GM20000 (cell line): ENCODE data around the gene CUX1.
A peak's percentile ranks its signal among the peaks of the same experiment; 100 is the strongest.

Source experiments
- DNase-seq: peaks from one replicate; pipeline ENCODE4 v3.0.0; 2012; ENCODE audit warnings: low spot score
- TF ChIP-seq, protein P1 (sequence below): IDR thresholded peaks from 2 replicates; pipeline ENCODE4 v1.5.1; 2012; ENCODE audit warnings: mild to moderate bottlenecking, control low read depth; ENCODE audit errors: extremely low read depth, missing control alignments

CUX1 gene, protein sequence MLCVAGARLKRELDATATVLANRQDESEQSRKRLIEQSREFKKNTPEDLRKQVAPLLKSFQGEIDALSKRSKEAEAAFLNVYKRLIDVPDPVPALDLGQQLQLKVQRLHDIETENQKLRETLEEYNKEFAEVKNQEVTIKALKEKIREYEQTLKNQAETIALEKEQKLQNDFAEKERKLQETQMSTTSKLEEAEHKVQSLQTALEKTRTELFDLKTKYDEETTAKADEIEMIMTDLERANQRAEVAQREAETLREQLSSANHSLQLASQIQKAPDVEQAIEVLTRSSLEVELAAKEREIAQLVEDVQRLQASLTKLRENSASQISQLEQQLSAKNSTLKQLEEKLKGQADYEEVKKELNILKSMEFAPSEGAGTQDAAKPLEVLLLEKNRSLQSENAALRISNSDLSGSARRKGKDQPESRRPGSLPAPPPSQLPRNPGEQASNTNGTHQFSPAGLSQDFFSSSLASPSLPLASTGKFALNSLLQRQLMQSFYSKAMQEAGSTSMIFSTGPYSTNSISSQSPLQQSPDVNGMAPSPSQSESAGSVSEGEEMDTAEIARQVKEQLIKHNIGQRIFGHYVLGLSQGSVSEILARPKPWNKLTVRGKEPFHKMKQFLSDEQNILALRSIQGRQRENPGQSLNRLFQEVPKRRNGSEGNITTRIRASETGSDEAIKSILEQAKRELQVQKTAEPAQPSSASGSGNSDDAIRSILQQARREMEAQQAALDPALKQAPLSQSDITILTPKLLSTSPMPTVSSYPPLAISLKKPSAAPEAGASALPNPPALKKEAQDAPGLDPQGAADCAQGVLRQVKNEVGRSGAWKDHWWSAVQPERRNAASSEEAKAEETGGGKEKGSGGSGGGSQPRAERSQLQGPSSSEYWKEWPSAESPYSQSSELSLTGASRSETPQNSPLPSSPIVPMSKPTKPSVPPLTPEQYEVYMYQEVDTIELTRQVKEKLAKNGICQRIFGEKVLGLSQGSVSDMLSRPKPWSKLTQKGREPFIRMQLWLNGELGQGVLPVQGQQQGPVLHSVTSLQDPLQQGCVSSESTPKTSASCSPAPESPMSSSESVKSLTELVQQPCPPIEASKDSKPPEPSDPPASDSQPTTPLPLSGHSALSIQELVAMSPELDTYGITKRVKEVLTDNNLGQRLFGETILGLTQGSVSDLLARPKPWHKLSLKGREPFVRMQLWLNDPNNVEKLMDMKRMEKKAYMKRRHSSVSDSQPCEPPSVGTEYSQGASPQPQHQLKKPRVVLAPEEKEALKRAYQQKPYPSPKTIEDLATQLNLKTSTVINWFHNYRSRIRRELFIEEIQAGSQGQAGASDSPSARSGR (N-terminal part only)

DNA sequence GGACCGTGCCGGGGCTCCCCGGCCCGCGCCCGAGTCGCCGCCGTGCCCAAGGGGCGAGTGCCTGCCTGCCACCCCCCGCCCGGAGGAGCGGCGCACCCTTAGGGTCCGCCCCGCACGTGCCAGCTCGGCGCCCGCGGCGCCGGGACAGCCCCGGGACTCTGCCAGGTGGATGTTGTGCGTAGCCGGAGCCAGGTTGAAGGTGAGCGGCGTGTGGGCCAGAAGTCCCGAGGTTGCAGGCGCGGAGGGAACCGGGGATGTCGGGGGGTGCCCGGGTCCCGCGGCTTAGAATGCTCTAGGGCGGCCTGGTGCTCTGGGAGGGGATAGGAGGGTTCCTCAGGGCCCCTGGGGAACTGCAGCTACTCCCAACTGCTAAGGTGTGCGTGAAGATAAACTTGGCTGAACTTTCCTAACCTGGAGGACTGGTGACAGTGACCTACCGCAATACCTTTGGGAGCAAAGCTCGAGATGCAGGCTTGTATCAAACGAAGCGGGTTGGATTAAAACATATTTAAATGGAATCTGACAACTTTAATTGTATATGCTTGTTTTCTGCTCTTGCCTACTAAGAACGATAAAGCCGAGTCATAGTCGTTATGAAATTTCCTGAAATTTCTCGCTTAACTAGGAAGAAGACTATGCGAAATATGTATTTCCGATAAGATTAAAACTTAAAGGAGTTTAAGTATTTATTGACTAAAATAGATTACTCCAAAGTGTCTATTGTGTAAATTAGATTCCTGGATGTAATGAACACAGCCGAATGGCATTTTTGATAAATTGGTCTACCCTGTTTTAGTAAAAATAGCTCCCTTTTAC lies at the start of gene CUX1:
CUX1 (plus strand) TSS at position 156 of the 816 bp plus-strand sequence; CDS start at position 170, 14 bp downstream.
- peak; percentile 45 for DNase-seq
- TF ChIP-seq, protein P1, sequence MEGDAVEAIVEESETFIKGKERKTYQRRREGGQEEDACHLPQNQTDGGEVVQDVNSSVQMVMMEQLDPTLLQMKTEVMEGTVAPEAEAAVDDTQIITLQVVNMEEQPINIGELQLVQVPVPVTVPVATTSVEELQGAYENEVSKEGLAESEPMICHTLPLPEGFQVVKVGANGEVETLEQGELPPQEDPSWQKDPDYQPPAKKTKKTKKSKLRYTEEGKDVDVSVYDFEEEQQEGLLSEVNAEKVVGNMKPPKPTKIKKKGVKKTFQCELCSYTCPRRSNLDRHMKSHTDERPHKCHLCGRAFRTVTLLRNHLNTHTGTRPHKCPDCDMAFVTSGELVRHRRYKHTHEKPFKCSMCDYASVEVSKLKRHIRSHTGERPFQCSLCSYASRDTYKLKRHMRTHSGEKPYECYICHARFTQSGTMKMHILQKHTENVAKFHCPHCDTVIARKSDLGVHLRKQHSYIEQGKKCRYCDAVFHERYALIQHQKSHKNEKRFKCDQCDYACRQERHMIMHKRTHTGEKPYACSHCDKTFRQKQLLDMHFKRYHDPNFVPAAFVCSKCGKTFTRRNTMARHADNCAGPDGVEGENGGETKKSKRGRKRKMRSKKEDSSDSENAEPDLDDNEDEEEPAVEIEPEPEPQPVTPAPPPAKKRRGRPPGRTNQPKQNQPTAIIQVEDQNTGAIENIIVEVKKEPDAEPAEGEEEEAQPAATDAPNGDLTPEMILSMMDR: no peak

DNA sequence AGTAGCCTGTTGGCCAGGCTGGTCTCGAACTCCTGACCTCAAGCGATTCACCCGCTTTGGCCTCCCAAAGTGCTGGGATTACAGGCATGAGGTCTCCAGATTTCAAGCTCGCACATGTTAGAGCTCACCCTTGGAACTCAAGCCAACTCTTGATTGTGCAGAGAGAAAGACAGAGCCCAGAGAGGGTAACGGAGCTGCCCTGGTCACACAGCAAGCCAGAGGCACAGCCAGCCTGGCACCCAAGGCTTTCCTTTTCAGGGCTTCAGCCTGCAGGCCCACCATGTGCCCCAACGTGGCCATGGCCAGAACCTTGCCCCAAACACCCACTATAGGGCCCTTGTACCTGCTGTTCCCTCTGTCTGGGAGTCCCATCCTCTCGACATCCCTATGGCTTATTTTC lies 49.1 kb upstream of the CUX1 start:
- no peak for DNase-seq
- TF ChIP-seq, protein P1: no peak

DNA sequence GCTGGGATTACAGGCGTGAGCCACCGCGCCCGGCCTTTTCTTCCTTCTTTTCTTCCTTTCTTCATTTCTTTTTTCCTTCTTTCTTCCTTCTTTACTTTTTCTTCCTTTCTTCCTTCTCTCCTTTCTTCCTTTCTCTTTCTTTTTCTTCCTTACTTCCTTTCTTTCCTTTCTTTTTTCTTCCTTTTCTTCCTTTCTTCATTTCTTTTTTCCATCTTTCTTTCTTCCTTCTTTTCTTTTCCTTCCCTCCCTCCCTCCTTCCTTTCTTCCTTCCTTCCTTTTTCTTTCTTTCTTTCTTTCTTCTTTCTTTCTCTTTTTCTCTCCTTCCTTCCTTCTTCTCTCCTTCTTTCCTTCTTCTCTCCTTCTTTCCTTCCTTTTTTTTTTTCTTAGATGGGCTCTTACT lies 47.0 kb upstream of the CUX1 start:
- no peak for DNase-seq
- TF ChIP-seq, protein P1: no peak

DNA sequence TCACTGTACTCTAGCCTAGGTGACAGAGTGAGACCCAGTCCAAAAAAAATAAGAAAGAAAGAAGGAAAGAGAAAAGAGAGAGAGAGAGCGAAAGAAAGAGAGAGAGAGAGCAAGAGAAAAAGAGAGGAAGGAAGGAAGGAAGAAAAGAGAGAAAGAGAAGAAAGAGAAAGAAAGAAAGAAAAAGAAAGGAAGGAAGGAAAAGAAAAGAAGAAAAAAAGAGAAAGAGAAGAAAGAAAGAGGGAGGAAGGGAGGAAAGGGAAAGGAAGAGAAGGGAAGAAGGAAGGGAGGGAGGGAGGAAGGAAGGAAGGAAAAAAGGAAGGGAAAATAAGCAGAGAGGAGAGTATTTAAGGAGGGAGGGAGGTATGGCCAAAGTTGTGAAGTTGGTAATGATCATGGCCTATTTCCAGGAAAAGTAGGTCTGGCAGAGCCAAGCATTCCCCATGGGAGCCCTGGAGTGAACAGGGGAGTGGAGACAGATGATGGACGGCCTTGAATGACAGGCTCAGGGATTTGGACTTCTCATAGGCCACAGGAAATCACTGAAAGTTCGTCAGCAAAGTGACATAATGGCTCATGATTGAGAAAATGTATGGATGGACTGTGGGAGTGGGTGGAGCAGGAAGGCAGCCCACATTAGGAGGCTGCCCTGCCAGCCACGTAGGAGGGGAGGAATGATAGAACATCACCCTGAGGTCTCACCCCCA lies 44.8 kb upstream of the CUX1 start:
- DNase-seq: no peak
- TF ChIP-seq, protein P1: no peak

DNA sequence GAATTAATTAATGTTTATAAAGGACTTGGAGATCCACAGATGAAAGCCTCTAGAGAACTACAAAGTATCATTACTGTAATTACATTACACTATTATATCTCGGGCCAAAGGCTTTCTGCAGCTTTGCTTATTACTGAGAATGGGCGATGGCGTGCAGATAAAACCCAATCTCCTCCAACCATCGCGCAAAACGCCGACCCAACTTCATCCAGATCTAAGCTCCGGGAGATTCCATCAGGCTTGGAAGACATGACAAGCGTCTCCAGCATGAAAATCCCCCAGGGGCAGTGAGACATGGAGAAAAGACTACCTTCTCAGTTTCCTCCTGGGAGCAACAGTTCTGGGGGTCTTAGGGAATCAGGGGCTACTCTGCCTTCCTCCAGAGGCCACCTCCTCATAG lies 42.2 kb upstream of the CUX1 start:
- no peak for DNase-seq
- TF ChIP-seq, protein P1: no peak

DNA sequence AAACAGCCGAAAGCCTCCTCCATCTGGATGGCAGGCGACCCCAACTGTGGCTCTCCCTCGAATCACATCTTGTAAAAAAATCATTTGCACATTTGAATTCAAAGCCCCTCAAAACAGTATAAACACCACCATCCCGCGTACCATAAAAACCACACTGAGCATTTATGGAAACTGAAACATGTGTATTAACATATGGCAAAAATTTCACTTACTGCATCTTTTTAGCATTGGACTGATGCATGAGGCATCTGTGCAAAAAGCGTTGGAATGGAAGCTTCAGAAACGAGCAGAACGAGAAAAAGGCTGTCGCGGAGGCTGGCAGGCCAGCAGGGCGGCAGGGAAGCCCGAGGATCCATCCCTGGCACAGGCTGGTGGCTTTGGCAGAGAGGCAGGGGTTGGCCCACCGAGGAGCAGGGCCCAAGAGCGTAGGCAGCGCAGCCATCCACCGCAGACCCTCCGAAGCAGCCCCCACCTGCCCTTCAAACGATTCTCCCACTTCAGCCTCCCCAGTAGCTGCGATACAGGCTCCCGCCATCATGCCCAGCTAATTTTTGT lies 39.3 kb upstream of the CUX1 start:
- DNase-seq: no peak
- TF ChIP-seq, protein P1: no peak
